Measurements from ENCODE around the gene MRPL20.
"Not testable (repeated sequence)": the region's sequence is repeated elsewhere in the genome, so short reads cannot be mapped to it uniquely, and the experiment has no call there.

The MRPL20 gene

GRCh38 chr1:1425753-1426495 is 18.8 kb upstream of the MRPL20 start:
- no peak for DNase-seq (ENCODE audit: low spot score)

- DNase-seq (ENCODE audit: low spot score): no peak
These were observed 18.3 kb upstream of the MRPL20 start for GRCh38 chr1:1425426-1425752.

GRCh38 chr1:1424707-1425106 is 17.6 kb upstream of the MRPL20 start:
- DNase-seq (ENCODE audit: low spot score): no peak

GRCh38 chr1:1423245-1423597 is 16.1 kb upstream of the MRPL20 start:
- DNase-seq (ENCODE audit: low spot score): no peak

DNA sequence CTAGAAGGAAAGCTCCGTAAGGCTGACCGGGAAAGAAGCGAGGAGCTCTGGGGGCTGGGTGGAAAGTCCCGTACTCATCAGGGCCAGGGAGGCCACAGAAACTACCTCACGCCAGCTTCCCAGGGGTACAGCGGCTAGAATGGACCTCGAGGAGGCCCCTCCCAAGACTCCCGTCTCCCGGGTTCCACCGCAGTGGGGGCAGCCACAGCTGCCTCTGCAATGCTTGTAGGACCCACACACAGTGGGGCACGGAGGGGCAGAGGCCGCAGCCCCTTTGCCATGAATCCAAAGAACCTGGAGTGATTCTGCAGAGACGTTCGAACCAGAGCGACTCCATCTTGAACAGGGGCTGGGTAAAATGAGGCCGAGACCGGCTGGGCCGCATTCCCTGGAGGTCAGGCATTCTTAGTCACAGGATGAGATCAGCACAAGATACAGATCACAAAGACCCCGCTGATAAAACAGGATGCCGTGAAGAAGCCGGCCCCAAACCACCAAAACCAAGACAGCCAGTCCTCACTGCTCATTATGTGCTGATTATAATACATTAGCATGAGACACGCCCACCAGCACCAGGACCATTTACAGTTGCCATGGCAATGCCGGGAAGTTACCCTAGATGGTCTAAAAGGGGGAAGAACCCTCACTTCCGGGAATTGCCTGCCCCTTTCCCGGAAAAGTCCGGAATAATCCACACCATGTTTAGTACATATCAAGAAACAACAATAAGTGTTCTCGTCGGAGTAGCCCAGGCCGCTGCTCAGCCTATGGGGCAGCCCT is 15.6 kb upstream of the MRPL20 start:
- no peak for DNase-seq (ENCODE audit: low spot score)

DNA sequence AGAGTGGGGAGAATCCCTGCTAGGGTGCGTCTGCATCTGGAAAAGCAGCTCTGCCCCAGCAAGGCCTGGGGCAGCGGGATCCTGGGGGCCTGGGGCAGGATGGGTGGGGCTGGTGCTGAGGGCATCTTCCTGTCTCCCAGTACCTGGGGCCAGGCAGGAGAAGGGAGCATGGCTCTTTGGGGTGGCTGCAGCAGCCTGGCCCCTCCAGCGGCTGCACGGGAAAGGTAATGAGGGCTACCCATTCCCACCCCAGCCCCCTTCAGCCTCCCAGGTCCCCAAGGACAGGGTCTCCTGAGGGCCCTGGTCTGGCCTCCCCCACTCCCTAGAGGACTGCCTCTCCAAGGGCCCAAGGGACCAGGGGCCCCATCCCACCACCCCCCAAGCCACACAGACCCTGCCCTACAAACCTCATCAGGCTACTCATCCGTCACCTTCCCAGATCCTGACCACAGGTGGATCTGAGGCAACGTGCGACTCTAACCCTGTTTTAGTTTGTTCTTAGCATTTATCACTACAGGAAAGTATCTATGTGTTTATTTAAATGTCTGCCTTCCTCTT is 14.9 kb upstream of the MRPL20 start:
- DNase-seq (ENCODE audit: low spot score): no peak

DNA sequence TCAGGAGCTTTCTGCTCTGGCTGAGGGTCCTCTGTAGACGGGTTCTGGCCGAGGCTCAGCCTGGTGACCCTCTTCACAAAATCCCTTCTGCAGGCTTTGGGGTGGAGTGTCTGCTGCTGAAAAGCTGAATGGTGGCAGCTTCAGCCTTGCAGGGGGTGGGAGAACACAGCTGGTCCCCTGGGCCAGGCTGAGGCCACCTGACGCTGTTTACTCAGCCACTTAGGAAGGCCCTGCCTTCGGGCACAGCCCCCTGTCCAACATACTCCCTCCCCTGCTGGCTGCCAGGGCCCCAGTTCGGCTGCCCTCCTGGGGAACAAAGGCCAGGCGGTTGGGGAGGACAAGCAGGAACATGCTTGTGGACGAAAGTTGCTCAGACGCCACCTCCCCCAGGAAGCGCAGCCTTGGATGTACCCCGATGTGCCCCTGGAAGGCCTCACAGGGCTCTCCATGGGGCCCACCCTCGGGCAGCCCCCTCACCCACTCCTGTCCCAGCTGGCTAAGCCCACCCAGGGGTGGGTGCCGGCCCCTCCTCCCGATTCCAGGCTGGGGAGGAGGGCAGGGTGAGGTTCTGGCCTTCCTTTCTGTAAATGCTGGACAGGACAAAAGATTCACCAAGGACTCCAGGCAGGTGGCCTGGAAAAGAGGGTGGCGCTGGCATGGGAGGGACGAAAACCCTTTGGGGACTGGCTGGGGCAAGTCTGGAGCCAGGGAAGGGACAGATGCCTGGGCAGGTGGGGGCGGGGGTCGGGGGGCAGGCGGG is 14.2 kb upstream of the MRPL20 start, which contains the start of gene ANKRD65:
Gene ANKRD65 (minus strand): TSS at position 130 of the 760 bp plus-strand sequence. CDS start 271 bp downstream, outside the sequence.
- DNase-seq (ENCODE audit: low spot score): no peak

DNA sequence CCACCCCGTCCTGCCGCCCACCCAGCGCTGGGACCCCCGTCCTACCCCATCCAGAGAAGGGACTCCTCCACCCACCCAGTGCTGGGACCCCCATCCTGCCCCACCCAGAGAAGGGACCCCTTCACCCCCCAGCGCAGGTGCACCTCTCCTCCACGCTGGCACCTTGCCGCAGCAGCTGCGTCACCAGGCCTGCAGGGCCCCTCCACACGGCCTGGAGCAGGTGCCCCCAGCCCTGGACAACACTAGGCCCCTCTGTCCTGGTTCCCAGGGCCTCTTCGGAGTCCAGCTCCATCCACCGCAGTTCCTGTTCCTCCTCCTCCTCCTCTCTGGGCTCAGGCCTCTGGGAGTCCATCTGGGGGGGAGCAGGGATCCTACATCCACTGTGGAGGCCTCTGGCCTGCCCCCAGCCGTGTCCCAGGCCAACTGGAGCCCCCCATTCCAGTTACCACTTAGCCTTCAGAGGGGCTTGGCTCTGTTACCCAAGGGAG is 13.6 kb upstream of the MRPL20 start:
- no peak for DNase-seq (ENCODE audit: low spot score)

DNA sequence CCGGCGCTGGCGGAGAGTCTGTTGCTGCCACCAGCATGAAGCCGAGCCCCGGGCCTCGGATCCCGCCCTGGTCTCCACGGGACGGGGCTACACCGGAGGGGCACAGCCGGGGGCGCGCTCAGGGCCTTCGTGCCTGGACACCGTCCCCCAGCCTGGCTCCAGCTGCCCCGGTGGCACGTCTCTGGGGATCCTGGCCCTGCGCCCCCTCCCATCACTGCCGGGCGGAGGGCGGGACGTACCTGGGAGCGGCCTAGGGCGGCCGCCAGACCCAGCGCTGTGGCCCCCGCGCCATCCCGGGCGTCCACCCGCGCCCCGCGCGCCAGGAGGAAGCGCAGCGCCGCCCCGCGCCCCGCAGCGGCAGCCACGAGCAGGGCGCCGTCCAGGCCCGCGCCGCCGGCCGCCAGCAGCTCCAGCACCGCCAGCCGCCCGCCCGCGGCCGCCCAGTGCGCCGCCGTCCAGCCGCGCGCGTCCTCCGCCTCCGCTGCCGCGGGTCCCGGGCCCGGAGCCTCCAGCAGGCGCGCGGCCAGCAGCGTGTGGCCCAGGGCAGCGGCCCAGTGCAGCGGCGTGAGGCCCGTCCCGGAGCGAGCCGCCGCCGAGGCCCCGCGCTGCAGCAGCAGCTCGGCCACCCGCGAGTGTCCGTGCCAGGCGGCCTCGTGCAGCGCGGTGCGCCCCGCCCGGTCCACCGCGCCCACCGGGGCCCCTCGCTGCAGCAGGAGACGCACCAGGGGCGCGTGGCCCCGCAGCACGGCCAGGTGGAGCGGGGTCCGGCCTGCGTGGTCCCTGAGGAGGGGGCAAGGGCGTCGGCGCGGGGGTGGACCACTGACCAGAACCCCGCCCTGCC is 12.9 kb upstream of the MRPL20 start:
- no peak for DNase-seq (ENCODE audit: low spot score)

DNA sequence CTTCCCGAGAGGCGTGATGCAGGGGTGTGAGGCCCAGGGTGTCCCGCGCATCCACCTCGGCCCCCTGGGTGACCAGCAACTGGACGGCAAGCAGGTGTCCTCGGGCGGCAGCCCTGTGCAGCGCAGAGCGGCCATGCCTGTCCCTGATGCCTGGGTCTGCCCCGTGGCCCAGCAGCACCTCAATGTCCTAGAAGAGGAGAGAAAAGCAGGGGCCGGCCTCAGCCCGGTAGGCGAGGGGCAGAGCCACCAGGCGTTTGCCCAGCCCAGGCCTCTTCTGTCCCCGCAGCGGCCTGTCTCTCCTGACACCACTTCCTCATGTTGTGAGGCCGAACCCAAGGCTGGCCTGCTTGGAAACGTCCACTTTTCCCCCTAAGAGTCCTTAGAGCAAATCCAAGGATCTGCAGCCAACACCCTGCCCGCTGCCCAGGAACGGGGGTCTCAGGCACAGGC is 12.3 kb upstream of the MRPL20 start:
- DNase-seq (ENCODE audit: low spot score): no peak

DNA sequence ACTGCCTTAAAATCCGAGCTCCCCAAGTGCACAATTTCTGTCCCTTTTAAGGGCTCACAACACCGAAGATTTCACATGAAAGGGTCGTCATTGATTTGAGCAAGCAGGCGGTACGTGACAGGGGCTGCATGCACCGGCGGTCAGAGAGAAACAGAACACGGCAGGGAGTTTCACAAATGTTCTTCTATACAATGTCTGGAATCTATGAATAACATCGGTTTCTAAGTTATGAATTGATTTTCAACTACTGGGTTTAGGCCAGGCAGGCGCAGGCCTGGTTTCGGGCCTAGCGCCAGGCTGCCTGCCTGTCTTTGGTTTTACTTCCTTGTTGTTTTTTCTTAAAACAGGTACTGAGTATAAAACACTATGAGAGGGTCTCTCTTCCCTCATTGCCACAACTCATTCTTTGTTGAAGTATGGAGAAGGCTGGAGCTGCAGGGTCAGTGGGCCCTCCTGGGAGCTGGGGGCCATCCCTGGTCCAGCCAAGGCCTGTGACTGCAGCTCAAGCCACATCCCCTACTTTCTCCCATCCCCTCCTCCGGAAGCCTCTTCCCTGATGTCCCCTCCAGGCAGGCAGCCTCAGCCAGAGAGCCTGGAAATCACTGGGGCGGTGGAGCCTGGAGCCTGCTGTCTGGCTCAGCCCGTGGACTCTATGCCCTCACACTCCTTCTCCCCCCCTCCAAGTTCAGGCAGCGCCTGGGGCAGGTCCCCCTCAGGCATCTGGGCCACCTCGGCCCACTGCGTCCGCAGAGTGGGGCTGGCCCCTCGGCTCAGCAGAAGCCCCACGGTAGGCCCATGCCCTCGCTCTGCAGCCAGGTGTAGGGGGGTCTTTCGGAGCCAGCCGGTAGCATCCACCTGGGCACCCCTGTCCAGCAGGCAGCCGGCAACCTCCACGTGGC is 11.6 kb upstream of the MRPL20 start:
- no peak for DNase-seq (ENCODE audit: low spot score)

DNA sequence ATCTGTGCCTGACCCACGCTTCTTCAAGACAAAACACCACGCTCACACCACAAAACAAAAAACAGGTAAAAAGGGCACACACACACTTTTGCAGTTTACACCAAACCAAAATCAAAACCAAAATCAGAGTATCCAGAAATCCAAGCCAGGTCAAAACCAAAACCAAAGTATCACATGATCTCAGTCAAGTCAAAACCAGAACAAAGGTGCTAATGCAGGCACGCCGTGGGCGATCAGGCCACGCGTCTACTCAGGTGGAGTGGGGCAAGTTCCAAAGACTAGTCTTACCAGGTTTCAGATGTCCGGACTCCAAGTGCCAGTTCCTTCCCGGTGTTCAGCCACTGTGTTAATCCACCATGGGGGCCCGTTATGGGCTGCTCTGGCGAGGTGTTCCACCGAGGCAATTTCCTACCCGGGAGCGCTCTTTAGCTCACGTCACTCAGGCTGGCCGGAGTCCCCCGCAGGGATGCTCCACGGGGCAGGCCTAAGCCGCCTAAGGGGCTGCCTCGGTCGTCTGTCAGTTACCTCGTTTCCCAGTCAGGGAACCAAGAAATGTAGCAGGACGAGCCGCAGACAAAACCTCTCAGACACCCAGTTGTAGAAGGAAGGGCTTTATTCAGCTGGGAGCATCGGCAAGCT is 10.9 kb upstream of the MRPL20 start:
- not testable (repeated sequence) for DNase-seq (ENCODE audit: low spot score)

GRCh38 chr1:1417396-1417795 is 10.3 kb upstream of the MRPL20 start:
- not testable (repeated sequence) for DNase-seq (ENCODE audit: low spot score)

DNA sequence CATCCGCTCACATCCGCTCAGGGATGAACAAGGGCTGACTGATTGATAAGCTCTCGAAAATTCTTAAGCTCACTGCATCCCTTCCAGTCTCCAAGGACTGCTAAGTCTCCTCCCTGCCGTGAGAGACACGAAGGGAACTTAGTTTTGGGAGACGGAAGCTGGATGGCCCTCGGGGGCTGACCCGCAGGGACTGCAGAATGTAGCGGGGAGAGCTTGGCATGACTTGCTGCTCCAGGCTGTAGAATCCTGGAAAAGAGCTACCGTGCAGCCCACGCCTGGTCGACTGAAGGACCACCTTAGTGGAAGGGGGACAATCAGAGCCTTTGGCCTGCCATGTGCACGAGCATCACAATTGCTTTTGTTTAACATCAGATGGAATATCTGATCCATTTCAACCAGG is 8.7 kb upstream of the MRPL20 start:
- no peak for DNase-seq (ENCODE audit: low spot score)

DNA sequence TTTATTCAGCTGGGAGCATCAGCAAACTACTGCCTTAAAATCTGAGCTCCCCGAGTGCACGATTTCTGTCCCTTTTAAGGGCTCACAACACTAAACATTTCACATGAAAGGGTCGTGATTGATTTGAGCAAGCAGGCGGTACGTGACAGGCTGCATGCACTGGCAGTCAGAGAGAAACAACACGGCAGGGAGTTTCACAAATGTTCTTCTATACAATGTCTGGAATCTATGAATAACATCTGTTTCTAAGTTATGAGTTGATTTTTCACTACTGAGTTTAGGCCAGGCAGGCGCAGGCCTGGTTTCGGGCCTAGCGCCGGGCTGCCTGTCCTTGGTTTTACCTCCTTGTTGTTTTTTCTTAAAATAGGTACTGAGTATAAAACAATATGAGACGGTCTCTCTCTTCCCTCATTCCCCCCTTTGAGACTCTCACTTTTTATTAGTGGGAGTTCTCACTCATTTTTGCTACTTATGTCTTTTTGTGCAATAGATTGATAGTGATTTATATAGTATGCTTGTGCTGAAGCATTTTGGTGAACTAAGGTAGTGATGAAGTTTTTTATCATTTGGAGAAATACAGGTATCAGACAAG is 5.3 kb upstream of the MRPL20 start:
- not testable (repeated sequence) for DNase-seq (ENCODE audit: low spot score)

DNA sequence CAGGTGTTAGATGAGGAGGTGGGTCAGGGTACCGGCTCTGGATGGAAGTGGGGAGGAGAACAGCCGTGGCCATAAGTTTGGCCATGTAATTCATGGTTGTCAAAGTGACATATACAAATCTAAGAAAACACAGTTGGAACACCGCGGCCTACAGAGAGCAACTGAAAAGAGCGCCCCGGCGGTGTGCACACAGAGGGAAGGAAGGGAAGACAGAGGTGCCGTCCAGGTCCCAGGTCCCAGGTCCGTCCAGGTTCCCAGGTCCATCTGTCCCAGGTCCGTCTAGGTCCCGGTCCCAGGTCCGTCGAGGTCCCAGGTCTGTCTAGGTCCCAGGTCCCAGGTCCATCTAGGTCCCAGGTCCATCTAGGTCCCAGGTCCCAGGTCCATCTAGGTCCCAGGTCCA is 4.5 kb upstream of the MRPL20 start:
- DNase-seq (ENCODE audit: low spot score): no peak

- not testable (repeated sequence) for DNase-seq (ENCODE audit: low spot score)
These were observed 3.1 kb upstream of the MRPL20 start for GRCh38 chr1:1410238-1410637.

GRCh38 chr1:1407636-1408318 is 684 bp upstream of the MRPL20 start:
- no peak for DNase-seq (ENCODE audit: low spot score)

Data from CD4-positive, alpha-beta T cell treated with Interleukin-6 at 100 ng/mL for 8 hours (primary cell).